GM12878 (cell line): ENCODE data around the gene PPIP5K1. TPM values are rescaled to one million over a fixed set of nuclear protein-coding genes. Genes with fewer than 3 reads are reported as not detected.

Experiments
- ATAC-seq: fragments of 200-7000 bp; cut with Tn5 transposase; 3 replicates; pipeline ENCODE4 v1.9.1; 2020; ENCODE audit warnings: mild to moderate bottlenecking, moderate library complexity
- BruUV-seq: library from RNA; stranded (reverse); fragments of 400-500 nt; replicated peaks from 2 replicates; lab custom pipeline; 2021; lab: Mats Ljungman, UMichigan
- CTCF ChIA-PET: fragments of 300-600 bp; sonication (Branson Sonifier 250); formaldehyde crosslinking; extraction: SDS; loops from one replicate; lab custom pipeline; 2021; ENCODE audit warnings: inconsistent platforms; lab: Yijun Ruan, JAX
- POLR2A ChIA-PET: fragments of 350-600 bp; formaldehyde crosslinking; extraction: SDS; loops from one replicate; lab custom pipeline; 2021; ENCODE audit warnings: inconsistent platforms; lab: Charles Lee
- RAD21 ChIA-PET: fragments of 300-600 bp; sonication (Branson Sonifier 250); formaldehyde crosslinking; loops from one replicate; lab custom pipeline; 2023; ENCODE audit warnings: antibody characterized with exemption; ENCODE audit not compliant: unreplicated experiment; lab: Charles Lee
- SMC1A ChIA-PET: fragments of 300-600 bp; sonication (Branson Sonifier 250); formaldehyde crosslinking; loops from one replicate; lab custom pipeline; 2023; ENCODE audit not compliant: unreplicated experiment, uncharacterized antibody; lab: Charles Lee
- DNase-seq: peaks from one replicate; pipeline ENCODE4 v3.0.0-alpha.2; 2011; ENCODE audit warnings: low read depth, low spot score
- FAIRE-seq: peaks from 3 replicates; lab custom pipeline; 2011; peaks lifted over from hg19 to GRCh38; lab: Jason Lieb, UNC
- H2AFZ ChIP-seq: 2 replicates; pipeline ENCODE4 v1.6.0; 2011; ENCODE audit warnings: low read depth, low read length, control low read depth; ENCODE audit not compliant: control insufficient read depth
- H3K27ac ChIP-seq: 2 replicates; pipeline ENCODE4 v1.5.1; 2011; ENCODE audit warnings: control low read depth; ENCODE audit not compliant: control insufficient read depth, insufficient read depth
- H3K27me3 ChIP-seq, 2 experiments: replicated peaks in 1 of 2; 2 replicates each; pipeline versions ENCODE4 v1.6.0 to v1.6.1; 2011; ENCODE audit warnings: low read length in 1 of 2; ENCODE audit not compliant: control insufficient read depth in 2 of 2, insufficient read depth in 2 of 2
- H3K36me3 ChIP-seq, 2 experiments: 2 replicates each; pipeline ENCODE4 v1.5.1; 2011; ENCODE audit warnings: low read length in 1 of 2; ENCODE audit not compliant: control insufficient read depth in 2 of 2, insufficient read depth in 2 of 2
- H3K4me1 ChIP-seq: 2 replicates; pipeline ENCODE4 v1.6.1; 2011; ENCODE audit warnings: mild to moderate bottlenecking, low read length, moderate library complexity, mixed read lengths; ENCODE audit not compliant: control insufficient read depth, insufficient read depth
- H3K4me2 ChIP-seq: 2 replicates; pipeline ENCODE4 v1.6.0; 2011; ENCODE audit warnings: control low read depth; ENCODE audit not compliant: control insufficient read depth, insufficient read depth
- H3K4me3 ChIP-seq: fragments of 200-600 bp; sonication (generic); 2 replicates; pipeline ENCODE4 v1.5.1; 2016
- H3K79me2 ChIP-seq: 2 replicates; pipeline ENCODE4 v1.6.0; 2011; ENCODE audit warnings: low read length; ENCODE audit not compliant: control insufficient read depth, insufficient read depth
- H3K9ac ChIP-seq: 2 replicates; pipeline ENCODE4 v1.8.0; 2011; ENCODE audit warnings: low read length, control low read depth, mixed read lengths; ENCODE audit not compliant: control insufficient read depth, insufficient read depth
- H3K9me3 ChIP-seq: replicated peaks from 3 replicates; pipeline ENCODE4 v1.5.1; 2011; ENCODE audit warnings: mild to moderate bottlenecking, low read length; ENCODE audit not compliant: control insufficient read depth, insufficient read depth
- H4K20me1 ChIP-seq: 2 replicates; pipeline ENCODE4 v1.6.0; 2011; ENCODE audit not compliant: control insufficient read depth, insufficient read depth
- CBX3 ChIP-seq: fragments of 200-600 bp; sonication (generic); IDR thresholded peaks from 2 replicates; pipeline ENCODE4 v1.6.1; 2016; ENCODE audit warnings: low read depth, borderline replicate concordance
- ETV6 ChIP-seq, 2 experiments: fragments of 450-650 bp in 1 of 2; IDR thresholded peaks in 1 of 2; conservative IDR thresholded peaks in 1 of 2; 2 replicates each; pipeline ENCODE4 v1.6.1; 2014; ENCODE audit warnings: antibody characterized with exemption in 1 of 2, borderline replicate concordance in 1 of 2, low read depth in 1 of 2, mild to moderate bottlenecking in 1 of 2, moderate library complexity in 1 of 2
- FOS ChIP-seq: IDR thresholded peaks from 3 replicates; pipeline ENCODE4 v1.6.1; 2011; ENCODE audit warnings: borderline replicate concordance; ENCODE audit not compliant: insufficient read length; ENCODE audit errors: extremely low read depth
- IKZF2 ChIP-seq, 2 experiments: fragments of 450-650 bp; IDR thresholded peaks; 2 replicates each; pipeline ENCODE4 v1.6.1; 2017; ENCODE audit warnings: mild to moderate bottlenecking in 2 of 2, moderate library complexity in 2 of 2
- KDM1A ChIP-seq: fragments of 200-600 bp; sonication (generic); IDR thresholded peaks from 2 replicates; pipeline ENCODE4 v1.6.1; 2016; ENCODE audit warnings: borderline replicate concordance
- MXI1 ChIP-seq: fragments of 150-350 bp; IDR thresholded peaks from 2 replicates; pipeline ENCODE4 v1.6.1; 2011; ENCODE audit warnings: low read depth, mild to moderate bottlenecking, inconsistent platforms, low read length, improper control_type of control experiment
- ZNF384 ChIP-seq: IDR thresholded peaks from 2 replicates; pipeline ENCODE4 v1.6.1; 2012; ENCODE audit warnings: low read depth, mild to moderate bottlenecking, low read length, improper control_type of control experiment, borderline replicate concordance
- WGBS: methylation state at CpG from one replicate; pipeline ENCODE4 v1.1.6; 2016; ENCODE audit warnings: low lambda C conversion rate; ENCODE audit not compliant: insufficient replicate concordance, insufficient coverage; ENCODE audit errors: missing lambda C conversion rate; 5-methylcytosine and 5-hydroxymethylcytosine counted together
- in situ Hi-C: fragments of 300-500 bp; cut with MboI; formaldehyde crosslinking; loops from 9 replicates; pipeline ENCODE4 v1.14.3; 2018; ENCODE audit warnings: mixed read lengths
- intact Hi-C: fragments of 100-400 bp; cut with micrococcal nuclease; formaldehyde crosslinking; loops from one replicate; pipeline ENCODE4 v1.14.2; 2022; ENCODE audit not compliant: unreplicated experiment
- polyA plus RNA-seq, 11 experiments: library from polyadenylated mRNA; depleted of rRNA in 4 of 11; unstranded in 6 of 11; stranded (reverse) in 5 of 11; fragments of >200 nt; fragmentation: Nextera tagmentation in 4 of 11; fragmentation: Illumina TruSeq in 1 of 11; extraction: Ambion mirVana in 4 of 11; extraction: Trizol in 1 of 11; gene quantifications; 1 replicate in 1 of 11; 2 replicates in 10 of 11; pipeline versions ENCODE4 v1.2.1 to v1.2.3, GENCODE V29; 2011 to 2016; ENCODE audit warnings: inconsistent platforms in 2 of 11, missing spikeins in 2 of 11, low read depth in 1 of 11
- small RNA-seq: library from RNA; depleted of rRNA; stranded (forward); fragments of <200 nt; gene quantifications from one replicate; pipeline ENCODE3, GENCODE V24; 2014
- total RNA-seq, 4 experiments: library from RNA; depleted of rRNA in 3 of 4; stranded (reverse); fragments of >200 nt in 3 of 4; fragmentation: Illumina TruSeq in 1 of 4; extraction: Trizol in 1 of 4; gene quantifications; 2 replicates each; pipeline versions ENCODE4 v1.2.1 to v1.2.3, GENCODE V29; 2013 to 2021
- TF ChIP-seq, protein P1 (sequence below): fragments of 450-650 bp; formaldehyde crosslinking; IDR thresholded peaks from 2 replicates; pipeline ENCODE4 v1.4.0; 2022; ENCODE audit warnings: mild to moderate bottlenecking, moderate library complexity
- TF ChIP-seq, protein P2 (sequence below): fragments of 450-650 bp; IDR thresholded peaks from 2 replicates; pipeline ENCODE4 v1.6.1; 2017; ENCODE audit warnings: borderline replicate concordance

PPIP5K1 gene
- total and polyA plus RNA-seq, 10 of the 15 experiments (the other 5 are each of a cell fraction or from before 2014, with no cell fraction given), result 2.5 to 54.4 (median 19.4) TPM

DNA sequence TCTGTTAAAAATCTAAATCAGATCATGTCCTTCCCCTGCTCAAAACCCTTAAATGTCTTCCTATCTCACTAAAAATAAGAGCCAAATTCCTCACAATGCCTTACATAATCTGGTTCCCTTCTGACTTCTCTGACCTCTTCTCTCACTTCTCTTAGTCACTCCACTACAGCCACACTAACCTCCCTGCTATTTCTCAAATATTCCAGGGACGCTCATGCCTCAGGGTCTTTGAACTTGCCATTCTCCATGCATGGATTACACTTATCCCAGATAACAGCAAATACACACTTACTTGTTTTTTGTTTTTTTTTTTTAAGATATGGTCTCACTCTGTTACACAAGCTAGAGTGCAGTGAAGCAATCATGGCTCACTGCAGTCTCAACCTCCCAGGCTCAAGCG lies 105.6 kb downstream of the PPIP5K1 start:
- Histone ChIP-seq H4K20me1 (no peaks in the 10 kb centered on the region), H3K27me3 (no peaks in the 10 kb centered on the region), H3K4me3 (no peak overlapping the region), H3K9me3 (no peaks in the 10 kb centered on the region), H3K36me3 (no peaks in the 10 kb centered on the region; a peak in 2 of 4 replicates), H3K27ac (no peak overlapping the region), H3K79me2 (no peaks in the 10 kb centered on the region), H3K4me2 (no peak overlapping the region), H2AFZ (no peak overlapping the region), H3K4me1 (no peaks in the 10 kb centered on the region), H3K9ac (no peak overlapping the region)
- intact Hi-C loops, result no loop called here
- BruUV-seq, result no TSS peak
- 98% methylated on average over 2 of the region's 2 CpGs for WGBS
- ChIA-PET POLR2A (no interaction called here), RAD21 (interaction anchor here (1.0 kb wide), 1 partner anchor 26 kb away, joined by 5 read pairs; no protein-coding TSS in a partner anchor), CTCF (interaction anchor here (4.5 kb wide), 1 partner anchor 29 kb away, joined by 54 read pairs; no protein-coding TSS in a partner anchor), SMC1A (interaction anchor here (1.1 to 3.9 kb wide), 3 partner anchors 9 to 30 kb away, joined by 5 to 26 read pairs (median 6); no protein-coding TSS in a partner anchor)
- FAIRE-seq, result no peak
- no peak for ATAC-seq
- TF ChIP-seq CBX3 (no peak), ZNF384 (no peak), ETV6 (conservative IDR thresholded peaks at IDR 0.05 in 1 of 2, IDR thresholded peaks at IDR 0.05 in 1 of 2; ENCODE audit: borderline replicate concordance in 1 of 2, low read depth in 1 of 2) (no peak), IKZF2 (IDR thresholded peaks at IDR 0.05) (no peak), FOS (no peak), KDM1A (no peak), MXI1 (no peak)
- TF ChIP-seq, protein P1, sequence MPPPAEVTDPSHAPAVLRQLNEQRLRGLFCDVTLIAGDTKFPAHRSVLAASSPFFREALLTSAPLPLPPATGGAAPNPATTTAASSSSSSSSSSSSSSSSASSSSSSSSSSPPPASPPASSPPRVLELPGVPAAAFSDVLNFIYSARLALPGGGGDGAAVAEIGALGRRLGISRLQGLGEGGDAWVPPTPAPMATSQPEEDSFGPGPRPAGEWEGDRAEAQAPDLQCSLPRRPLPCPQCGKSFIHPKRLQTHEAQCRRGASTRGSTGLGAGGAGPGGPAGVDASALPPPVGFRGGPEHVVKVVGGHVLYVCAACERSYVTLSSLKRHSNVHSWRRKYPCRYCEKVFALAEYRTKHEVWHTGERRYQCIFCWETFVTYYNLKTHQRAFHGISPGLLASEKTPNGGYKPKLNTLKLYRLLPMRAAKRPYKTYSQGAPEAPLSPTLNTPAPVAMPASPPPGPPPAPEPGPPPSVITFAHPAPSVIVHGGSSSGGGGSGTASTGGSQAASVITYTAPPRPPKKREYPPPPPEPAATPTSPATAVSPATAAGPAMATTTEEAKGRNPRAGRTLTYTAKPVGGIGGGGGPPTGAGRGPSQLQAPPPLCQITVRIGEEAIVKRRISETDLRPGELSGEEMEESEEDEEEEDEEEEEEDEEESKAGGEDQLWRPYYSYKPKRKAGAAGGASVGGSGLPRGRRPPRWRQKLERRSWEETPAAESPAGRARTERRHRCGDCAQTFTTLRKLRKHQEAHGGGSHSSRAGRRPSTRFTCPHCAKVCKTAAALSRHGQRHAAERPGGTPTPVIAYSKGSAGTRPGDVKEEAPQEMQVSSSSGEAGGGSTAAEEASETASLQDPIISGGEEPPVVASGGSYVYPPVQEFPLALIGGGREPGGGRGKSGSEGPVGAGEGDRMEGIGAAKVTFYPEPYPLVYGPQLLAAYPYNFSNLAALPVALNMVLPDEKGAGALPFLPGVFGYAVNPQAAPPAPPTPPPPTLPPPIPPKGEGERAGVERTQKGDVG (CRISPR knock-in tag), result no peak
- TF ChIP-seq, protein P2, sequence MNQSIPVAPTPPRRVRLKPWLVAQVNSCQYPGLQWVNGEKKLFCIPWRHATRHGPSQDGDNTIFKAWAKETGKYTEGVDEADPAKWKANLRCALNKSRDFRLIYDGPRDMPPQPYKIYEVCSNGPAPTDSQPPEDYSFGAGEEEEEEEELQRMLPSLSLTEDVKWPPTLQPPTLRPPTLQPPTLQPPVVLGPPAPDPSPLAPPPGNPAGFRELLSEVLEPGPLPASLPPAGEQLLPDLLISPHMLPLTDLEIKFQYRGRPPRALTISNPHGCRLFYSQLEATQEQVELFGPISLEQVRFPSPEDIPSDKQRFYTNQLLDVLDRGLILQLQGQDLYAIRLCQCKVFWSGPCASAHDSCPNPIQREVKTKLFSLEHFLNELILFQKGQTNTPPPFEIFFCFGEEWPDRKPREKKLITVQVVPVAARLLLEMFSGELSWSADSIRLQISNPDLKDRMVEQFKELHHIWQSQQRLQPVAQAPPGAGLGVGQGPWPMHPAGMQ, result no peak
- DNase-seq, result no peak
- in situ Hi-C loops, result no loop called here

Small RNA genes lying within 50 kb of the gene (small RNA-seq; reads per million reads assigned to genes)
- not detected for gene RNU6-554P
- gene RNU6-610P, result not detected

Other genes starting within 250 kb of the PPIP5K1 start
Only the 7 nearest of the 15 such genes appear.
- 20.2 and 27.8 TPM in 2 replicates for gene TP53BP1, start 97.1 kb downstream of the PPIP5K1 start, total RNA-seq (2014; rRNA removed)
- gene TP53BP1, start 97.1 kb downstream of the PPIP5K1 start, total RNA-seq (2014; rRNA removed; fragmentation: Illumina TruSeq; extraction: Trizol), result 23.2 and 23.4 TPM in 2 replicates
- 25.7 and 26.7 TPM in 2 replicates for gene TP53BP1, start 97.1 kb downstream of the PPIP5K1 start, total RNA-seq (2021)
- gene TP53BP1, start 97.1 kb downstream of the PPIP5K1 start, polyA plus RNA-seq (2011; rRNA removed), result 50.2 and 52.6 TPM in 2 replicates
- 18.9 and 19.2 TPM in 2 replicates for gene TP53BP1, start 97.1 kb downstream of the PPIP5K1 start, polyA plus RNA-seq (2014; fragmentation: Illumina TruSeq; extraction: Trizol)
- gene TP53BP1, start 97.1 kb downstream of the PPIP5K1 start, polyA plus RNA-seq (2014; fragmentation: Nextera tagmentation; extraction: Ambion mirVana), result 1 to 10 TPM; 6.2 to 6.4 TPM
- gene TP53BP1, start 97.1 kb downstream of the PPIP5K1 start, polyA plus RNA-seq (2014; rRNA removed), result 14.5 and 17.8 TPM in 2 replicates
- 10 to 100 TPM; 19.1 to 19.5 TPM for gene TP53BP1, start 97.1 kb downstream of the PPIP5K1 start, polyA plus RNA-seq (2016; fragmentation: Nextera tagmentation; extraction: Ambion mirVana)
- gene MAP1A, start 72.6 kb downstream of the PPIP5K1 start, total RNA-seq (2014; rRNA removed), result 0.06 and 0.11 TPM in 2 replicates
- 0.04 and 0.05 TPM in 2 replicates for gene MAP1A, start 72.6 kb downstream of the PPIP5K1 start, total RNA-seq (2014; rRNA removed; fragmentation: Illumina TruSeq; extraction: Trizol)
- 0.10 and 0.16 TPM in 2 replicates for gene MAP1A, start 72.6 kb downstream of the PPIP5K1 start, total RNA-seq (2021)
- 0.01 TPM in 2 replicates for gene MAP1A, start 72.6 kb downstream of the PPIP5K1 start, polyA plus RNA-seq (2011; rRNA removed)
- gene MAP1A, start 72.6 kb downstream of the PPIP5K1 start, polyA plus RNA-seq (2014; fragmentation: Illumina TruSeq; extraction: Trizol), result 0.06 and 0.07 TPM in 2 replicates
- gene MAP1A, start 72.6 kb downstream of the PPIP5K1 start, polyA plus RNA-seq (2014; fragmentation: Nextera tagmentation; extraction: Ambion mirVana), result under 1 TPM; under 0.01 to 0.03 TPM
- 0.01 and 0.04 TPM in 2 replicates for gene MAP1A, start 72.6 kb downstream of the PPIP5K1 start, polyA plus RNA-seq (2014; rRNA removed)
- gene MAP1A, start 72.6 kb downstream of the PPIP5K1 start, polyA plus RNA-seq (2016; fragmentation: Nextera tagmentation; extraction: Ambion mirVana), result under 1 TPM; 0.05 to 0.07 TPM
- gene CKMT1B, start 3.8 kb upstream of the PPIP5K1 start, total RNA-seq (2014; rRNA removed), result 0.17 TPM in 1 of 2 replicates, not detected in the other
- gene CKMT1B, start 3.8 kb upstream of the PPIP5K1 start, total RNA-seq (2014; rRNA removed; fragmentation: Illumina TruSeq; extraction: Trizol), result 0.13 and 0.14 TPM in 2 replicates
- gene CKMT1B, start 3.8 kb upstream of the PPIP5K1 start, total RNA-seq (2021), result 0.13 and 0.21 TPM in 2 replicates
- not detected in 2 replicates for gene CKMT1B, start 3.8 kb upstream of the PPIP5K1 start, polyA plus RNA-seq (2011; rRNA removed)
- 0.14 and 0.24 TPM in 2 replicates for gene CKMT1B, start 3.8 kb upstream of the PPIP5K1 start, polyA plus RNA-seq (2014; fragmentation: Illumina TruSeq; extraction: Trizol)
- under 1 TPM; 0.07 to 0.35 TPM for gene CKMT1B, start 3.8 kb upstream of the PPIP5K1 start, polyA plus RNA-seq (2014; fragmentation: Nextera tagmentation; extraction: Ambion mirVana)
- 0.32 TPM in 1 of 2 replicates, not detected in the other for gene CKMT1B, start 3.8 kb upstream of the PPIP5K1 start, polyA plus RNA-seq (2014; rRNA removed)
- under 1 TPM in 1 of 2 experiments, not detected in 1; 0.29 TPM for gene CKMT1B, start 3.8 kb upstream of the PPIP5K1 start, polyA plus RNA-seq (2016; fragmentation: Nextera tagmentation; extraction: Ambion mirVana)
- gene STRC, start 28.6 kb upstream of the PPIP5K1 start, total RNA-seq (2014; rRNA removed), result 0.23 and 0.27 TPM in 2 replicates
- 0.04 and 0.14 TPM in 2 replicates for gene STRC, start 28.6 kb upstream of the PPIP5K1 start, total RNA-seq (2014; rRNA removed; fragmentation: Illumina TruSeq; extraction: Trizol)
- 0.16 and 0.28 TPM in 2 replicates for gene STRC, start 28.6 kb upstream of the PPIP5K1 start, total RNA-seq (2021)
- gene STRC, start 28.6 kb upstream of the PPIP5K1 start, polyA plus RNA-seq (2011; rRNA removed), result 0.43 and 0.45 TPM in 2 replicates
- 0.16 and 0.22 TPM in 2 replicates for gene STRC, start 28.6 kb upstream of the PPIP5K1 start, polyA plus RNA-seq (2014; fragmentation: Illumina TruSeq; extraction: Trizol)
- gene STRC, start 28.6 kb upstream of the PPIP5K1 start, polyA plus RNA-seq (2014; fragmentation: Nextera tagmentation; extraction: Ambion mirVana), result under 1 TPM in 1 of 2 experiments, not detected in 1; 0.10 TPM
- 0.14 and 0.38 TPM in 2 replicates for gene STRC, start 28.6 kb upstream of the PPIP5K1 start, polyA plus RNA-seq (2014; rRNA removed)
- gene STRC, start 28.6 kb upstream of the PPIP5K1 start, polyA plus RNA-seq (2016; fragmentation: Nextera tagmentation; extraction: Ambion mirVana), result under 1 TPM; 0.16 to 0.21 TPM
- gene CATSPER2, start 58.6 kb upstream of the PPIP5K1 start, total RNA-seq (2014; rRNA removed), result 1.1 and 2.1 TPM in 2 replicates
- 2.6 and 2.7 TPM in 2 replicates for gene CATSPER2, start 58.6 kb upstream of the PPIP5K1 start, total RNA-seq (2014; rRNA removed; fragmentation: Illumina TruSeq; extraction: Trizol)
- gene CATSPER2, start 58.6 kb upstream of the PPIP5K1 start, total RNA-seq (2021), result 2.3 and 4.3 TPM in 2 replicates
- 5.6 TPM in 2 replicates for gene CATSPER2, start 58.6 kb upstream of the PPIP5K1 start, polyA plus RNA-seq (2011; rRNA removed)
- gene CATSPER2, start 58.6 kb upstream of the PPIP5K1 start, polyA plus RNA-seq (2014; fragmentation: Illumina TruSeq; extraction: Trizol), result 4.4 and 7.2 TPM in 2 replicates
- gene CATSPER2, start 58.6 kb upstream of the PPIP5K1 start, polyA plus RNA-seq (2014; fragmentation: Nextera tagmentation; extraction: Ambion mirVana), result 1 to 10 TPM in 1 of 2 experiments, under 1 TPM in 1; 0.64 to 2.4 TPM
- 3.3 and 3.6 TPM in 2 replicates for gene CATSPER2, start 58.6 kb upstream of the PPIP5K1 start, polyA plus RNA-seq (2014; rRNA removed)
- gene CATSPER2, start 58.6 kb upstream of the PPIP5K1 start, polyA plus RNA-seq (2016; fragmentation: Nextera tagmentation; extraction: Ambion mirVana), result 1 to 10 TPM; 2.5 to 3.5 TPM
- not detected in 2 replicates for gene CKMT1A, start 103.7 kb upstream of the PPIP5K1 start, total RNA-seq (2014; rRNA removed)
- gene CKMT1A, start 103.7 kb upstream of the PPIP5K1 start, total RNA-seq (2014; rRNA removed; fragmentation: Illumina TruSeq; extraction: Trizol), result not detected in 2 replicates
- gene CKMT1A, start 103.7 kb upstream of the PPIP5K1 start, total RNA-seq (2021), result 0.13 TPM in 1 of 2 replicates, not detected in the other
- not detected in 2 replicates for gene CKMT1A, start 103.7 kb upstream of the PPIP5K1 start, polyA plus RNA-seq (2011; rRNA removed)
- not detected in 2 replicates for gene CKMT1A, start 103.7 kb upstream of the PPIP5K1 start, polyA plus RNA-seq (2014; fragmentation: Illumina TruSeq; extraction: Trizol)
- under 1 TPM in 1 of 2 experiments, not detected in 1; 0.05 TPM for gene CKMT1A, start 103.7 kb upstream of the PPIP5K1 start, polyA plus RNA-seq (2014; fragmentation: Nextera tagmentation; extraction: Ambion mirVana)
- gene CKMT1A, start 103.7 kb upstream of the PPIP5K1 start, polyA plus RNA-seq (2014; rRNA removed), result not detected in 2 replicates
- gene CKMT1A, start 103.7 kb upstream of the PPIP5K1 start, polyA plus RNA-seq (2016; fragmentation: Nextera tagmentation; extraction: Ambion mirVana), result not detected
- gene PDIA3, start 156.2 kb upstream of the PPIP5K1 start, total RNA-seq (2014; rRNA removed), result 71.4 and 81.4 TPM in 2 replicates
- gene PDIA3, start 156.2 kb upstream of the PPIP5K1 start, total RNA-seq (2014; rRNA removed; fragmentation: Illumina TruSeq; extraction: Trizol), result 225 and 236 TPM in 2 replicates
- 330 and 340 TPM in 2 replicates for gene PDIA3, start 156.2 kb upstream of the PPIP5K1 start, total RNA-seq (2021)
- gene PDIA3, start 156.2 kb upstream of the PPIP5K1 start, polyA plus RNA-seq (2011; rRNA removed), result 126 and 149 TPM in 2 replicates
- gene PDIA3, start 156.2 kb upstream of the PPIP5K1 start, polyA plus RNA-seq (2014; fragmentation: Illumina TruSeq; extraction: Trizol), result 367 and 458 TPM in 2 replicates
- gene PDIA3, start 156.2 kb upstream of the PPIP5K1 start, polyA plus RNA-seq (2014; fragmentation: Nextera tagmentation; extraction: Ambion mirVana), result 10 to 100 TPM; 18.2 to 47.8 TPM
- 116 and 118 TPM in 2 replicates for gene PDIA3, start 156.2 kb upstream of the PPIP5K1 start, polyA plus RNA-seq (2014; rRNA removed)
- 100 to 1,000 TPM; 709 to 716 TPM for gene PDIA3, start 156.2 kb upstream of the PPIP5K1 start, polyA plus RNA-seq (2016; fragmentation: Nextera tagmentation; extraction: Ambion mirVana)